Naive B cell (primary cell): Measurements from ENCODE around the gene NUDT2. TPM values are rescaled to one million over a fixed set of nuclear protein-coding genes. Genes with fewer than 3 reads are reported as not detected.

Experiments used
- ATAC-seq, 2 donors: fragments of 150-1000 bp; cut with Tn5 transposase; 2 replicates each; pipeline ENCODE4 v1.10.0; 2021; ENCODE audit warnings: low read depth in 2 of 2, mild to moderate bottlenecking in 2 of 2, moderate library complexity in 2 of 2
- DNase-seq: peaks from one replicate; pipeline ENCODE4 v3.0.0; 2022
- H3K27ac Mint-ChIP-seq, 6 donors: one replicate each; pipeline ENCODE4 v1.8.0; 2020 to 2022; ENCODE audit warnings: mild to moderate bottlenecking in 6 of 6, mixed read lengths in 6 of 6, moderate library complexity in 5 of 6, inconsistent platforms in 2 of 6
- H3K27me3 Mint-ChIP-seq, 3 donors: one replicate each; pipeline ENCODE4 v1.8.0; 2021 to 2022; ENCODE audit warnings: mixed read lengths in 3 of 3, mild to moderate bottlenecking in 1 of 3
- H3K36me3 Mint-ChIP-seq, 2 donors: one replicate each; pipeline ENCODE4 v1.8.0; 2020 to 2022; ENCODE audit warnings: mixed read lengths in 2 of 2, inconsistent platforms in 1 of 2, mild to moderate bottlenecking in 1 of 2
- H3K4me1 Mint-ChIP-seq, 3 donors: one replicate each; pipeline ENCODE4 v1.8.0; 2020 to 2022; ENCODE audit warnings: mixed read lengths in 3 of 3, inconsistent platforms in 1 of 3, mild to moderate bottlenecking in 1 of 3, moderate library complexity in 1 of 3
- H3K4me3 Mint-ChIP-seq, 8 donors: one replicate each; pipeline ENCODE4 v1.8.0; 2020 to 2022; ENCODE audit warnings: mild to moderate bottlenecking in 8 of 8, mixed read lengths in 8 of 8, moderate library complexity in 8 of 8, inconsistent platforms in 2 of 8
- H3K9me3 Mint-ChIP-seq, 7 donors: one replicate each; pipeline ENCODE4 v1.8.0; 2020 to 2022; ENCODE audit warnings: mixed read lengths in 7 of 7, mild to moderate bottlenecking in 5 of 7, inconsistent platforms in 2 of 7, moderate library complexity in 1 of 7
- polyA plus RNA-seq, 6 donors: library from polyadenylated mRNA; unstranded; fragments of 300-500 nt; fragmentation: Illumina TruSeq; gene quantifications; one replicate each; pipeline ENCODE4 v1.2.3, GENCODE V29; 2021; ENCODE audit warnings: low read depth in 6 of 6

Gene NUDT2
- polyA plus RNA-seq, 6 donors from 2014 or later = 8.6 to 37.0 (median 20.0) TPM

DNA sequence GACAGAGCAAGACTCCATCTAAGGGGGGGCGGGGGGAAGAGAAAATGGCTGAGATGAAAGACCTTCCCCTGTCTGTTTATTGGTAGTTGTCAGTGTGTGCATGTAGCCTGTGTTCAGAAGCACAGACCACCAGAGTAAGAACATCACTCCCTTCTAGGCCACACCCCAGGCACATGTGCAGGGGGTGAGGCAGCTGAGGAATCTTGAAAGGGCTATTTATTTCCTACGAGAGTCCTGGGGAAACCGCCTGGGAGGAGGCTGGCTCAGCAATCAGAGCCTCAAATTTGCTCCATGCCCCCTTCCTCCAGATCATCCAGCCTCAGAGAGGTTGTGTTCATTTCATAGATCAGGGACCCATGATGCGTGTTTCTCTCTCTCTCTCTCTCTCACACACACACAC is 40.3 kb downstream of the NUDT2 start:
- Mint-ChIP-seq H3K4me1 (peaks cover 0 to 2% (median 0%) of the 10 kb centered on the region in 3 donors), H3K27ac (no peak overlapping the region), H3K36me3 (peaks cover 7 to 12% of the 10 kb centered on the region in 2 donors), H3K4me3 (no peak overlapping the region), H3K27me3 (no peaks in the 10 kb centered on the region), H3K9me3 (peaks cover 0 to 9% (median 2%) of the 10 kb centered on the region in 7 donors)
- DNase-seq (no peak), ATAC-seq (no peak)

DNA sequence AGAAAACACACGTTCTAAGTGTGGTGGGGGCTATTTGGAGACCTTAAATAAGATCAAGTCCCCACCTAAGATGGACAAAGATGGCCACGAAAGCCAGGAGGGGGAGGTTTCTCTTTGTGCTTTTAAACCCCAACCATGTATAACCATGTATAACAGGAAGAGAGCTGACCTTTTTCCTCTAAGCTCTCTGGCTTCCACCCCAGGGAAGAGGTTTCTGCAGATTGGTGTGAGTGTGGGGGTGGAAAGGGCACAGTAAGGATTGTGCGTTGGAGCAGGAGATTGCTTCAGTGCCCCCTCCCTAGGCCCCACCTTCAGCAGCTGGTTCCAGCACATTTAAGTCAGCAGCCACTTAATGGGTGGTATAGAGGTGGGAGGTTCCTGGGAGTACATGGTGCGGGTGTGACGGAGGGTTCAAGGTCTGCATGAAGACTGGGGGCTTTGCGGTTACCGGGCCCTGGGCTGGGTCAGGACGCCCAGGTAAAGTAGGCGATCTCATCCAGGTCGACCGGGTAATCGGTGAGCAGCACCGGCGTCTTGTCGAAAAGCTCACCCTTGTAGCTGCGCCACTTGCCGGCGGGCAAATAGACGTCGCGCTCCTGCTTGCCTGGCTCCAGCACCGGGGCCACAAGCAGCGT is 41.1 kb downstream of the NUDT2 start:
- no peak for DNase-seq
- Mint-ChIP-seq H3K9me3 (peaks cover 0 to 9% (median 2%) of the 10 kb centered on the region in 7 donors), H3K4me3 (peak overlapping the region in 1 of 8 donors; percentile 41), H3K27me3 (no peaks in the 10 kb centered on the region), H3K36me3 (peaks cover 7 to 12% of the 10 kb centered on the region in 2 donors), H3K4me1 (peaks cover 0 to 5% (median 0%) of the 10 kb centered on the region in 3 donors), H3K27ac (no peak overlapping the region)
- no peak for ATAC-seq

DNA sequence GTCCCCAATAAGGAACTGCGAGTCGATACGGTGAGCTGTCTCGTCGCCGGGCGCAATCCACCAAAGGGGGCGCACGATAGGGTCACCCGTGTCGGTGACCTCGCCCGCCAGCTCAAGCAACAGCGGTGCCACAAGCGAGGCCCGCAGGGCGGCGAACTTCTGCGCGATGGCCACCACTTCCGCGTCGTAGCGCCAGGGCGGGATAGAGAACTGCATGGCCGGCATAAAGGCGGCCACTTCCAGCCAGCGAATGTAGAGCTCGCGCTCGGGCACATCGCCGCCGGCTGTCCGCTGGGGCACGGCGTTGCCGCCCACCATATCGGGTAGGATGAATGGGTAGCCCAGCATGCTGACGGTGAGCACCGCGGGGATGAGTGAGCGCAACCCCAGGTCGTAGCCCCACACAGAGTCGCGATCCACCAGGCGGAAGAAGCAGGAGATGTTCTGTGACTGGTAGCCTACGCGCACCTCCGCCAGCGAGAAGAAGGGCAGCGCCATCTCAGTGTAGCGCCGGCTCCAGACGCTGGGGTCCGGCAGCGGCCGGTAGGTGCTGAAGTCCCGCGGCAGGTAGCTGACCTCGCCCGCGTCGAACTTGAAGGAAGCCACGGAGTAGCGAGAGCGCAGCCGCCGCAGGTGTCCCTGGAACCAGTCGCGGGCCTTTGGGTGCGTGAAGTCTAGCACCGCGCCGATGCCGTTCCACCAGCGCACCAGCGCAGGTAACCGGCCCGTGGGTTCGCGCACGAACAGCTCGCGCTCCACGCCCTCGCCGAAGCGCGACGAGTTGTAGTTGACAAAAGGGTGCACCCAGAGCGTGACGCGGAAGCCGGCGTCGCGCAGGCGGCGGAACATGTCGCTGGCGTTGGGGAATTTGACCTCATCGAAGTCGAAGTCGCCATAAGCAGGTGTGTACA is 41.9 kb downstream of the NUDT2 start:
- H3K4me3 Mint-ChIP-seq = peak overlapping the region in 2 of 8 donors; percentile 15 to 41
- peaks cover 0 to 9% (median 2%) of the 10 kb centered on the region in 7 donors for H3K9me3 Mint-ChIP-seq
- H3K36me3 Mint-ChIP-seq = peaks cover 7 to 12% of the 10 kb centered on the region in 2 donors
- ATAC-seq (peak in 1 of 2 donors; percentile 45), DNase-seq (no peak)
- no peaks in the 10 kb centered on the region for H3K27me3 Mint-ChIP-seq
- H3K4me1 Mint-ChIP-seq = peaks cover 4 to 12% (median 5%) of the 10 kb centered on the region in 3 donors
- H3K27ac Mint-ChIP-seq = no peak overlapping the region

DNA sequence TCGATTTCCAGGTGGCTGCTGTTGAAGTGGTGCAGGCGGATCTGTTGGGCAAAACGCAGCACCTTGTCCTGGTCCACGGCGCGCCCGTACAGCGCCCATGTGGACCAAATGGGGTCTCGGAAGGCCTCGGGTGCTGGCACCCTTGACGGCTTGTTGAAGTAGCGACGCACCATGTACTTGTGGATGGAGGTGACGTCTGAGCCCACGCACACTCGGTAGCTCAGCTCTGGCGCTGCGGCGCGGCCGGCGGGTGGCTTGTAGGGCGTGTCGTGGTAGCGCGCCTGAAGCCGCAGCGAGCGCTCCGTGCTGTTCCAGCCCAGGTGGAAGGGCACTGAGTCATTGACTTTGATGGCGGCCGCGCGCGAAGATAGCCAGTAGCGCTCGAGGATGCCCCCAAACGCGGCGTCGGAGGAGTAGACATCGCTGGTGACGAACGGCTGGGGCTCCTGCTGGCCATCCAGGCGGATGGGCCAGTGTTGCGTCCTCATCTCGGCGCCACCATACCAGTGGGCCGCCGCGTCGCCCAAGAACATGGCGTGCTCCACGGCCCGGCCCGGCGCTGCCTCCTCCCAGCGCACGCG is 42.6 kb downstream of the NUDT2 start:
- no peak overlapping the region for H3K4me3 Mint-ChIP-seq
- DNase-seq (no peak), ATAC-seq (no peak)
- H3K27ac Mint-ChIP-seq = no peak overlapping the region
- peaks cover 0 to 5% (median 2%) of the 10 kb centered on the region in 7 donors for H3K9me3 Mint-ChIP-seq
- H3K27me3 Mint-ChIP-seq = no peaks in the 10 kb centered on the region
- H3K4me1 Mint-ChIP-seq = peaks cover 9 to 15% (median 10%) of the 10 kb centered on the region in 3 donors
- H3K36me3 Mint-ChIP-seq = peaks cover 4 to 6% of the 10 kb centered on the region in 2 donors

DNA sequence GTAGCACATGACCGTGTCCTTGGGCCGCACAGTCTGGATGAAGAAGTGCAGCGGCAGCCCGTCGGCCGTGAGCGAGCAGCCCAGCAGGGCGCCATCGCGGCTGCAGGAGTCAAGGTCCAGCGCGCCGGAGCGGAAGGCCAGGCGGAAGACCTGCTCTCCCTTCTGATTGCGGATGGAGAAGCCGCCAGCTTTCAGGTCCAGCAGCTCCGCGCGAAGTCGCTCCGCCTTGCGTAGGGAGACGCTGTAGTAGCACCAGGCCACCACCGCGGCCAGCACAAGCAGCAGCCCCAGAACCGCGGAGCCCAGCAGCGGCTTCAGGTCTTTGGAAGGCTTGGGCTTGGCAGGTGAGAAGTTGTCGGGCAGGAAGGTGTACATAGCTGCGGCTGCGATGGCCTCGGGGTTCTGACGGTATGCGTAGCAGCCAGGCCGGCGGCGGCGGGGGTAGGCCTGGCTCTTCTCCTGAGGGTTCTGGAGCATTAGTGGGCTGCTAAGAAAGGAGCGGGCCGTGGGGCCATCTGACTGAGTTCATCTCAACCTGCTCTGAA is 43.2 kb downstream of the NUDT2 start:
- ATAC-seq (no peak), DNase-seq (no peak)
- H3K27me3 Mint-ChIP-seq = no peaks in the 10 kb centered on the region
- H3K27ac Mint-ChIP-seq = no peak overlapping the region
- peaks cover 12 to 16% (median 14%) of the 10 kb centered on the region in 3 donors for H3K4me1 Mint-ChIP-seq
- no peak overlapping the region for H3K4me3 Mint-ChIP-seq
- peaks cover 0 to 2% (median 0%) of the 10 kb centered on the region in 7 donors for H3K9me3 Mint-ChIP-seq
- no peaks in the 10 kb centered on the region for H3K36me3 Mint-ChIP-seq

DNA sequence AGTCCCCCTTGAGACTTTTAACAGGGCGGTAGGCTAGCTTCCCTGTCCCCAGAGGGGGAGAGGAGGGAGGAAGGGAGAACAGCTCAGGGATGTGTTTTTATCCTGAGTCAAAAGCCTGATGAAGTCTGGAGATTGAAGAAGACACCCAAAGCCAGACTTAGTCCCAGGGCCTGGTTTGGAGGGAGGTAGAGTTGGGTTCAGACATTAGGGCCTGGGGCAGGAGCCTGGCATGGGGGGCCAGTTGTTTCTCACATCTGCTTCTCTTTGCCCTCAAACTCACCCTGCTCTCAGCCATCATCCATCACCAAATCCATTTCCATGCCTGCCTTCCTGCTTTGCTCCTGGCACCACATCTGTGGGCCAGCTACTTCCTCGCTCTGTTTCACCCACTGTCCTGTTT is 44.4 kb downstream of the NUDT2 start:
- peaks cover 0 to 2% (median 0%) of the 10 kb centered on the region in 7 donors for H3K9me3 Mint-ChIP-seq

DNA sequence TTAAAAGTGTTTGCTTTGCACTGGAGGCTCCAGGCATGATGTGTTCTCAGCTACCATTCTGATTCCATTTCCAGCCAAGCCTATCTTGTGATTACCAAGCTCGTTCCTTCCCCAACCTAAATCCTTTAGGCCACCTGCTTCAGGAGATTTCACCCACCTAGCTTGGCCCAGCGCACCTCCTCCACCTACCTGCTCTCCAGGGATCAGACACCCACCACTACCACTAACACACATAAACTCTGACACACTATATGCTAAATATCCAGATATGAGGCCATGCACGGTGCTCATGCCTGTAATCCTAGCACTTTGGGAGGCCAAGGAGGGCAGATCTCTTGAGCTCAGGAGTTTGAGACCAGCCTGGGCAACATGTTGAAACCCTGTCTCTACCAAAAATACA is 45.0 kb downstream of the NUDT2 start:
- no peak for ATAC-seq
- H3K27ac Mint-ChIP-seq = no peak overlapping the region
- peaks cover 0 to 4% (median 3%) of the 10 kb centered on the region in 3 donors for H3K27me3 Mint-ChIP-seq
- no peaks in the 10 kb centered on the region for H3K36me3 Mint-ChIP-seq
- H3K9me3 Mint-ChIP-seq = peaks cover 0 to 2% (median 0%) of the 10 kb centered on the region in 7 donors
- peaks cover 18 to 25% (median 19%) of the 10 kb centered on the region in 3 donors for H3K4me1 Mint-ChIP-seq
- H3K4me3 Mint-ChIP-seq = peak overlapping the region in 1 of 8 donors; percentile 44
- DNase-seq = no peak

More for the DNA sequence above, 44.4 kb downstream of the NUDT2 start:
- DNase-seq (no peak), ATAC-seq (no peak)
- peak overlapping the region in 2 of 8 donors; percentile 4 to 17 for H3K4me3 Mint-ChIP-seq
- H3K27me3 Mint-ChIP-seq = no peaks in the 10 kb centered on the region
- no peak overlapping the region for H3K27ac Mint-ChIP-seq
- peaks cover 14 to 22% (median 16%) of the 10 kb centered on the region in 3 donors for H3K4me1 Mint-ChIP-seq
- H3K36me3 Mint-ChIP-seq = no peaks in the 10 kb centered on the region

DNA sequence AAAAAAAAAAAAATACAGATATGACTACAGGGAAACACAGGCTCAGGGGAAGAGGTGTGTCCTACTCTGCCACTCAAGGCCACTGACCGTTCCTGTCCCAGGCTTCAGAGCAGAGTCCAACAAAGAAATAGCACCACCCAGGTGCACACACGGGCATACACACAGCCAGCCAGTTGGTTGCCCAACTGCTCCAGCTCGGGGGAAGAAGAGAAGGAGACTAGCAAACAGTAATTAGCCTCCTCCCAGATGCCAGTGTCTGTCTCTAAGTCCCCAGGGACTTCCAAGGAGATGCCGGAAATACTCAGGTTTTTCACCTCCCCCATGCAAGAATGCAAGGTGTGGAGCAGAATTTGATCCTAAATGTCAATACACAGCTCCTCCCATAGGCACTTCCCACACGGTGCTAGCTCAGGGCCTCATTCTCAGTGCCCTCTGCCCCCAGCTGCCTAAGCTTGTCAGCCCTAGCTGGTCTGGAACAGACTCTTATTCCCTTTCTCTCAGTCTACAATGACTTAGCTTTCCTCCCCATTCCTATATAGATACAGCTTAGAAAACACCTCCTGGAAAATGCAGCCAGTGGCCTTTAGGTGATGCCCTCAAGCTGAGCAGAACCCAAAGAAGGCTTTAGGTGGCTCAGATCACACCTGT is 45.7 kb downstream of the NUDT2 start:
- DNase-seq (no peak), ATAC-seq (no peak)
- Mint-ChIP-seq H3K4me3 (peak overlapping the region in 6 of 8 donors; percentile 83 to 97 (median 93)), H3K27me3 (peaks cover 0 to 8% (median 4%) of the 10 kb centered on the region in 3 donors), H3K9me3 (peaks cover 0 to 2% (median 0%) of the 10 kb centered on the region in 7 donors), H3K4me1 (peaks cover 25 to 32% (median 26%) of the 10 kb centered on the region in 3 donors), H3K36me3 (no peaks in the 10 kb centered on the region), H3K27ac (peak overlapping the region in 1 of 6 donors; percentile 55)

DNA sequence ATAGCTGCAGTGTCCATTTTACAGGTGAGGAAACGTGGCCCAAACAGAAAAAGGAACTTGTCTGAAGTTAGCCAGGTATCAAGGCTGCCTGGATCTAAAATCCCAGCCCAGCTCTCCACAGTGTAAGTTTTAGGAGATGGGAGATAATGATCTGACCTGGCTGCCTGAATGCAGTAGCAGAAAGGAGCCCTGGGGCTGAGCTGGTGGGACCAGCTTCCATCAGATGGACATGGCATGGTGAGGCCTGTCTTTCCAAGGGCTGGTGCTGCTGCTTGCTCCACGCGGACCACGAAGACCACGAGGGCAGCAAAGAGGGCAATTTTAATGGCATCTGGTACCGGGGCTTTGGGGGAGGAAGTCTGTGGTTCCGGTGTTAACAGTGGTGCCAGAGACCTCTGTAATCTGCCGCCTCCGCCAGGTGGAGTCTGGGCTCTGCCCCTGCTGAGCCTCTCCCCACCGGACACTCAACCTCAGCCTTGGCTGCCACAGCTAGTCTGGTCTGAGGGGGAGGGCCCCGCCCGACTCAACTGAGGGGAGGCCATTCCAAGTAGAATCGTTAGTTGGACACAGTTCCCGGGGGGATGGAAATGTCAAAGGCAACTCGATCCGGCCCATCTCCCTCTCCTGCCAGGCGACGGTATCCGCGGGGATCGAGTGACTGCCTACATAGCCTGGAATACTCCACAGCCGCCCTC is 46.7 kb downstream of the NUDT2 start:
- Mint-ChIP-seq H3K4me3 (peak overlapping the region; percentile 83 to 97 (median 93)), H3K27ac (peak overlapping the region in 3 of 6 donors; percentile 22 to 88 (median 57)), H3K36me3 (no peaks in the 10 kb centered on the region), H3K9me3 (peaks cover 0 to 2% (median 0%) of the 10 kb centered on the region in 7 donors), H3K27me3 (peaks cover 0 to 14% (median 4%) of the 10 kb centered on the region in 3 donors), H3K4me1 (peaks cover 31 to 39% (median 31%) of the 10 kb centered on the region in 3 donors)
- DNase-seq (peak; percentile 56), ATAC-seq (peak; percentile 35 to 48)

DNA sequence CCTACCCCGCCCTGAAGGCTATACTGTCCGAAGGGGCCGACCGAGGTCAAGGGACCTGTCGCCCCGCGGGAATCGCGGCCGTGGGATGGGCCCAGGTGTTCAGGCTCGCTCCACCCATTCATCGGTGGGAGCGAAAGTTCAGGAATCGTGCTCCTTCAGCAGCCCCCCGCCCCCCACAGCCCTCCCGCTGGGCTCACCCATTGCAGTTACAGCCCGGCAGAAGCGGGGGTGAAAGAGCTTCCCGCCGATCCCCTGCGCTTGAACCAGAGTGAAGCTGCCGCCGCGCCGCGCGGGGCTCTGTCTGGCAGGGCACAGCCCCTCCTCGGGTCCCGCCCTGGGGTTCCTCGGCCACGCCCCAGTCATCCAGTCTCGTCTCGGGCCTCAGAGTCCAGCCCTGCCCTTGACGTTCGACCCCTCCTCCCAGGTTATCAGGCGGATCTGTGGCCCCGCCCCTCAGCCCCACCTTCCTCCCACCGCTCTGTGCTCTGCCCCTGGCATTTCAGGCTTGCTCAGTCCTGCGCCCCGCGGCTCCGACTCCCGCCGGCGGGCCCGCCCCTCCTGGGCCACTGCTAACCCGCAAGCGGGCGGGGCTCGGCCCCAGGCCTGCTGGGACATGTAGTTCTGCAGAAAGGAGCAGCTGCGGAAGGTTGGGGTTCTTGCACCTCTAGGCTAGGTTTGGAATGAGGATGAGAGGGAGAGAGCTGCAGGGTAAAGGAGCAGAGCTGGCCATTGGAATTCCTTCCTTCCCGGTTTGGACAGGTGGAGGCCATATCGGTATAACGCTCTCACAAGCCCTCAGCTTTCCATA is 47.4 kb downstream of the NUDT2 start, which contains the start of gene MYORG:
MYORG (minus strand) TSS at position 303 of the 808 bp plus-strand sequence. CDS start 3,955 bp downstream, outside the sequence.
- ATAC-seq = peak; percentile 75 to 78
- Mint-ChIP-seq H3K4me3 (peak within 1 kb of the TSS; percentile 83 to 97 (median 93)), H3K9me3 (no peaks in the 10 kb centered on the region), H3K4me1 (peaks cover 35 to 46% (median 36%) of the 10 kb centered on the region in 3 donors), H3K27ac (peak within 1 kb of the TSS in 4 of 6 donors; percentile 36 to 88 (median 70)), H3K36me3 (no peaks in the 10 kb centered on the region), H3K27me3 (peaks cover 0 to 20% (median 4%) of the 10 kb centered on the region in 3 donors)
- peak; percentile 91 for DNase-seq

DNA sequence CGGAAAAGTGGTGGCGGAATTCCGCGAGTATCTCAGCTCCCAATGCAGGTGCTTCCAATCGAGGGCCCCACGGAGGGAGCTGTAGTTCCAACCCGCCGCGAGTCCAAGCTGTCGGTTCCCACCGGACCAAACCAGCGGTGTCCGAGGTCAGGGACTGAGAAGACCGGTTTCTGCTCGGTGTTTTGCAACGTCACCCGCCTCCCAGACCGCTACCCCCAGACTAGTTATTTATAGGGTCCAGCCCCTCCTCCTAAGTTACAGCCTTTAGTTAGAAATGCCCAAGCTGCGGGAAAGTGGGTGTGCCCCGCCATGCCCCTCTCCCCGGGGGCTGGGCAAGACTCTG is 48.0 kb downstream of the NUDT2 start:
- no peak for DNase-seq
- Mint-ChIP-seq H3K9me3 (no peaks in the 10 kb centered on the region), H3K27ac (peak overlapping the region in 1 of 6 donors; percentile 36), H3K4me1 (peaks cover 35 to 47% (median 36%) of the 10 kb centered on the region in 3 donors), H3K4me3 (peak overlapping the region; percentile 83 to 97 (median 93)), H3K27me3 (peaks cover 0 to 20% (median 4%) of the 10 kb centered on the region in 3 donors), H3K36me3 (no peaks in the 10 kb centered on the region)
- ATAC-seq = no peak
